Measurements from ENCODE around the gene PRKCE.

Gene PRKCE

GRCh38 chr2:45729753-45730512 is 78.5 kb downstream of the PRKCE start:
- no peak for DNase-seq

- no peak for DNase-seq
Measured at GRCh38 chr2:45731141-45731540, 79.7 kb downstream of the PRKCE start.

- no peak for DNase-seq
Measured at GRCh38 chr2:45732436-45732835, 81.0 kb downstream of the PRKCE start.

- DNase-seq = no peak
Measured at GRCh38 chr2:45732946-45733345, 81.5 kb downstream of the PRKCE start.

GRCh38 chr2:45734336-45734735 is 82.9 kb downstream of the PRKCE start:
- DNase-seq = no peak

- no peak for DNase-seq
Measured at GRCh38 chr2:45734952-45735351, 83.5 kb downstream of the PRKCE start.

- no peak for DNase-seq
Measured at GRCh38 chr2:45736757-45737704, 85.6 kb downstream of the PRKCE start.

GRCh38 chr2:45739796-45740485 is 88.5 kb downstream of the PRKCE start:
- peak in 1 of 3 experiments; percentile 24 for DNase-seq

- no peak for DNase-seq
Measured at GRCh38 chr2:45741161-45741850, 89.8 kb downstream of the PRKCE start.

GRCh38 chr2:45743531-45744396 is 92.3 kb downstream of the PRKCE start:
- DNase-seq = no peak

GRCh38 chr2:45745231-45745630 is 93.8 kb downstream of the PRKCE start:
- DNase-seq = no peak

- DNase-seq = no peak
Measured at GRCh38 chr2:45746888-45747287, 95.4 kb downstream of the PRKCE start.

- DNase-seq = no peak
Measured at GRCh38 chr2:45747363-45747762, 95.9 kb downstream of the PRKCE start.

GRCh38 chr2:45748239-45748638 is 96.8 kb downstream of the PRKCE start:
- DNase-seq = no peak

- no peak for DNase-seq
Measured at GRCh38 chr2:45750001-45750400, 98.5 kb downstream of the PRKCE start.

- DNase-seq = no peak
Measured at GRCh38 chr2:45750484-45750883, 99.0 kb downstream of the PRKCE start.

- no peak for DNase-seq
Measured at GRCh38 chr2:45753381-45753780, 101.9 kb downstream of the PRKCE start.

GRCh38 chr2:45754131-45755010 is 102.9 kb downstream of the PRKCE start:
- no peak for DNase-seq

GRCh38 chr2:45755585-45756335 is 104.3 kb downstream of the PRKCE start:
- DNase-seq = no peak

GRCh38 chr2:45758018-45758417 is 106.5 kb downstream of the PRKCE start:
- no peak for DNase-seq
